Spleen (tissue), 7 donors: Measurements from ENCODE around the gene SLC7A9.

ENCODE experiments used
- CTCF ChIP-seq, 11 experiments: fragments of 200-600 bp in 7 of 11; fragments of 450-650 bp in 4 of 11; sonication (generic) in 4 of 11; IDR thresholded peaks in 8 of 11; conservative IDR thresholded peaks in 3 of 11; 1 replicate in 7 of 11; 2 replicates in 4 of 11; pipeline versions ENCODE4 v1.4.0 to v1.8.0; 2016 to 2021; ENCODE audit warnings: antibody characterized with exemption in 11 of 11, inconsistent platforms in 4 of 11, mild to moderate bottlenecking in 1 of 11
- POLR2AphosphoS5 ChIP-seq, 3 donors: sonication (generic); formaldehyde crosslinking; IDR thresholded peaks; one replicate each; pipeline ENCODE4 v1.5.1; 2017; ENCODE audit warnings: antibody characterized with exemption in 3 of 3
- donor health status: DM: no; HTN: no; CAD: no; lungs with moderate emphysema.
- donor health status: DM: no; HTN: no; CAD: no.
- donor health status: DM: no; HTN: no; CAD: no.

GRCh38 chr19:32837531-32837930 lies 32.0 kb downstream of the SLC7A9 start:
- TF ChIP-seq CTCF (IDR thresholded peaks at IDR 0.05 in 8 of 11, conservative IDR thresholded peaks at IDR 0.05 in 3 of 11): no peak
- TF ChIP-seq POLR2AphosphoS5 (IDR thresholded peaks at IDR 0.05): no peak
